HepG2 (cell line): ENCODE data around the gene VCPKMT. TPM values are rescaled to one million over a fixed set of nuclear protein-coding genes. Genes with fewer than 3 reads are reported as not detected.

Experiments
- ARID2 ChIP-seq: sonication (generic); formaldehyde crosslinking; IDR thresholded peaks from 2 replicates; pipeline ENCODE4 v1.8.1; 2022; ENCODE audit warnings: mild to moderate bottlenecking, missing genetic modification reagents, borderline replicate concordance
- ETV5 ChIP-seq: IDR thresholded peaks from 2 replicates; pipeline ENCODE4 v1.6.1; 2018; ENCODE audit warnings: missing biosample characterization, missing genetic modification reagents, inconsistent platforms, borderline replicate concordance
- FLYWCH1 ChIP-seq: sonication (generic); formaldehyde crosslinking; IDR thresholded peaks from 2 replicates; pipeline ENCODE4 v1.8.1; 2023; ENCODE audit warnings: mild to moderate bottlenecking, missing genetic modification reagents
- MBNL3 ChIP-seq: fragments of 250-450 bp; sonication (Bioruptor Pico); conservative IDR thresholded peaks from 2 replicates; pipeline ENCODE4 v1.8.0; 2022; ENCODE audit warnings: mild to moderate bottlenecking, inconsistent platforms
- MIXL1 ChIP-seq: IDR thresholded peaks from 2 replicates; pipeline ENCODE4 v1.6.1; 2016
- SCMH1 ChIP-seq: sonication (generic); formaldehyde crosslinking; IDR thresholded peaks from 2 replicates; pipeline ENCODE4 v1.9.0; 2021; ENCODE audit warnings: missing genetic modification reagents, mild to moderate bottlenecking, borderline replicate concordance
- SRY ChIP-seq: sonication (generic); formaldehyde crosslinking; IDR thresholded peaks from 2 replicates; pipeline ENCODE4 v1.8.0; 2022; ENCODE audit warnings: mild to moderate bottlenecking, missing genetic modification reagents
- TOE1 ChIP-seq: sonication (generic); formaldehyde crosslinking; IDR thresholded peaks from 2 replicates; pipeline ENCODE4 v1.4.0; 2020; ENCODE audit warnings: mild to moderate bottlenecking, missing genetic modification reagents
- ZKSCAN1 ChIP-seq: fragments of 150-350 bp; IDR thresholded peaks from 2 replicates; pipeline ENCODE4 v1.6.1; 2014; ENCODE audit warnings: low read length
- ZNF30 ChIP-seq: sonication (generic); formaldehyde crosslinking; IDR thresholded peaks from 2 replicates; pipeline ENCODE4 v1.5.0; 2020; ENCODE audit warnings: mild to moderate bottlenecking, missing genetic modification reagents
- ZNF383 ChIP-seq: sonication (generic); formaldehyde crosslinking; IDR thresholded peaks from 2 replicates; pipeline ENCODE4 v1.4.0; 2020; ENCODE audit warnings: missing genetic modification reagents, mild to moderate bottlenecking, borderline replicate concordance
- ZNF550 ChIP-seq: sonication (generic); formaldehyde crosslinking; IDR thresholded peaks from 2 replicates; pipeline ENCODE4 v1.4.0; 2020; ENCODE audit warnings: mild to moderate bottlenecking, missing genetic modification reagents, borderline replicate concordance
- ZNF605 ChIP-seq: sonication (generic); formaldehyde crosslinking; IDR thresholded peaks from 2 replicates; pipeline ENCODE4 v1.8.0; 2022; ENCODE audit warnings: mild to moderate bottlenecking, missing genetic modification reagents
- ZNF816 ChIP-seq: sonication (generic); formaldehyde crosslinking; IDR thresholded peaks from 2 replicates; pipeline ENCODE4 v1.8.0; 2022; ENCODE audit warnings: missing genetic modification reagents, mild to moderate bottlenecking, borderline replicate concordance
- polyA plus RNA-seq, 8 experiments: library from polyadenylated mRNA; depleted of rRNA in 3 of 8; stranded (reverse) in 7 of 8; unstranded in 1 of 8; fragments of >200 nt; fragmentation: Illumina TruSeq in 4 of 8; extraction: Trizol in 4 of 8; gene quantifications; 2 replicates each; pipeline versions ENCODE4 v1.2.1 to v1.2.3, GENCODE V29; 2011 to 2016; ENCODE audit warnings: low read depth in 4 of 8, missing spikeins in 1 of 8, mixed read lengths in 1 of 8; ENCODE audit not compliant: insufficient read depth in 1 of 8
- total RNA-seq, 5 experiments: library from RNA; depleted of rRNA; stranded (reverse); fragments of >200 nt; fragmentation: Illumina TruSeq; extraction: Trizol; gene quantifications; 2 replicates each; pipeline ENCODE4 v1.2.3, GENCODE V29; 2016; ENCODE audit warnings: low read depth in 1 of 5
- TF ChIP-seq, protein P1 (sequence below): IDR thresholded peaks from 2 replicates; pipeline ENCODE4 v1.6.1; 2016; ENCODE audit warnings: low read depth, borderline replicate concordance
- TF ChIP-seq, protein P2 (sequence below): sonication (generic); formaldehyde crosslinking; IDR thresholded peaks from 2 replicates; pipeline ENCODE4 v1.5.1; 2020; ENCODE audit warnings: missing genetic modification reagents, mild to moderate bottlenecking, borderline replicate concordance
- TF ChIP-seq, protein P3 (sequence below): sonication (generic); formaldehyde crosslinking; IDR thresholded peaks from 2 replicates; pipeline ENCODE4 v1.5.1; 2020; ENCODE audit warnings: mild to moderate bottlenecking, missing genetic modification reagents, borderline replicate concordance
- TF ChIP-seq, protein P4 (sequence below): sonication (generic); formaldehyde crosslinking; IDR thresholded peaks from 2 replicates; pipeline ENCODE4 v1.8.0; 2022; ENCODE audit warnings: mild to moderate bottlenecking, missing genetic modification reagents
- TF ChIP-seq, protein P5 (sequence below), 2 experiments: fragments of 450-650 bp in 1 of 2; sonication (generic) in 1 of 2; formaldehyde crosslinking; IDR thresholded peaks; 2 replicates each; pipeline versions ENCODE4 v1.5.0 to v1.8.0; 2020 to 2022; ENCODE audit warnings: mild to moderate bottlenecking in 1 of 2, missing genetic modification reagents in 1 of 2

VCPKMT gene
- total and polyA plus RNA-seq, 2 of the 13 experiments (the other 11 are each of a cell fraction or from before 2014, with no cell fraction given): 3.9 to 5.4 TPM

DNA sequence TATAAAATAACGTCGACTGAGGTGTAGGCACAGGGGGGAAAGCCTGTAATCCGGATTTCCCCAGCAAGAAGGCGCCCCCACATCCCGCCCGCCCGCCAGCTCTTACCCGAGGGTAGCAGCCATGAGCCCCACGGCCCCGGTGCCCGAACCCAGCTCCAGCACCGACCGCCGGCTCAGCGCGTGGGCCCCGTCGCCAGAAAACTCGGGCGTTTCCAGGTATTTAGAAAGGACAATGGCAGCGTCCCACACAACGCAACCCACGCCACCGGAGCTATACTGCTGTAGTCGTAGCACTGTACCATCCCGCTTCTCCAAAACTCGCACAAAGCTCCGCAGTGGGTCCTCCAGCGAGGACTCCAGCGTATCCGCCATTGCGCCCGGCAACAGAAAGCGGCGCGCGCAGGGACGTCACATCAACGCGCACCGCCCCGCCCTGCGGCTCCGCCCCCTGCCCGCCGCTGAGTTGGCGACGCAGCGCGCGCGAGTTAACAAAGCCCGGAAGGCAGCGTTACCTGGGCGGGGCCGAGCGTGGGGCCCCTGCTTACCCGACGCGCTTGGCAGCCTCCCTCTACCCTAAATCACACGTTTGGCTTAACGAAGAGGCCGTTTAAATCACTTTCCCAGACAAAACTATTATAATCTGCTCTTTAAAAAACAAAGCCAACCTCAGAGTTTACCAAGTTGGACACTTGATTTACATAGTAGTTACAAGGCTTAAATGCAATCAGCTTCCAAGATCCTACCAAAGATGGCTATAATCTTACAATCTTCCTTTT is at the start of gene VCPKMT (continued):
- TF ChIP-seq, protein P1, sequence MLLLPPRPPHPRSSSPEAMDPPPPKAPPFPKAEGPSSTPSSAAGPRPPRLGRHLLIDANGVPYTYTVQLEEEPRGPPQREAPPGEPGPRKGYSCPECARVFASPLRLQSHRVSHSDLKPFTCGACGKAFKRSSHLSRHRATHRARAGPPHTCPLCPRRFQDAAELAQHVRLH (CRISPR knock-in tag): peak; percentile 85; the same call in 1 of the 2 replicates
- TF ChIP-seq MIXL1 (CRISPR knock-in tag) (no peak), ZNF605 (CRISPR knock-in tag) (peak; percentile 73), SCMH1 (CRISPR knock-in tag) (no peak), MBNL3 (no peak), ZNF816 (CRISPR knock-in tag) (peak; percentile 67; the same call in 1 of the 2 replicates), TOE1 (CRISPR knock-in tag) (no peak), ZKSCAN1 (no peak), ARID2 (CRISPR knock-in tag) (0 out of 2 replicates have a peak, but pooled peaks have one; percentile 34), ETV5 (CRISPR knock-in tag) (peak; percentile 89), ZNF550 (CRISPR knock-in tag) (no peak), FLYWCH1 (CRISPR knock-in tag) (no peak), ZNF30 (CRISPR knock-in tag) (no peak), SRY (CRISPR knock-in tag) (0 out of 2 replicates have a peak, but pooled peaks have one; percentile 64), ZNF383 (CRISPR knock-in tag) (no peak)
- TF ChIP-seq, protein P2, sequence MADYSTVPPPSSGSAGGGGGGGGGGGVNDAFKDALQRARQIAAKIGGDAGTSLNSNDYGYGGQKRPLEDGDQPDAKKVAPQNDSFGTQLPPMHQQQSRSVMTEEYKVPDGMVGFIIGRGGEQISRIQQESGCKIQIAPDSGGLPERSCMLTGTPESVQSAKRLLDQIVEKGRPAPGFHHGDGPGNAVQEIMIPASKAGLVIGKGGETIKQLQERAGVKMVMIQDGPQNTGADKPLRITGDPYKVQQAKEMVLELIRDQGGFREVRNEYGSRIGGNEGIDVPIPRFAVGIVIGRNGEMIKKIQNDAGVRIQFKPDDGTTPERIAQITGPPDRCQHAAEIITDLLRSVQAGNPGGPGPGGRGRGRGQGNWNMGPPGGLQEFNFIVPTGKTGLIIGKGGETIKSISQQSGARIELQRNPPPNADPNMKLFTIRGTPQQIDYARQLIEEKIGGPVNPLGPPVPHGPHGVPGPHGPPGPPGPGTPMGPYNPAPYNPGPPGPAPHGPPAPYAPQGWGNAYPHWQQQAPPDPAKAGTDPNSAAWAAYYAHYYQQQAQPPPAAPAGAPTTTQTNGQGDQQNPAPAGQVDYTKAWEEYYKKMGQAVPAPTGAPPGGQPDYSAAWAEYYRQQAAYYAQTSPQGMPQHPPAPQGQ (CRISPR knock-in tag): no peak
- TF ChIP-seq, protein P3, sequence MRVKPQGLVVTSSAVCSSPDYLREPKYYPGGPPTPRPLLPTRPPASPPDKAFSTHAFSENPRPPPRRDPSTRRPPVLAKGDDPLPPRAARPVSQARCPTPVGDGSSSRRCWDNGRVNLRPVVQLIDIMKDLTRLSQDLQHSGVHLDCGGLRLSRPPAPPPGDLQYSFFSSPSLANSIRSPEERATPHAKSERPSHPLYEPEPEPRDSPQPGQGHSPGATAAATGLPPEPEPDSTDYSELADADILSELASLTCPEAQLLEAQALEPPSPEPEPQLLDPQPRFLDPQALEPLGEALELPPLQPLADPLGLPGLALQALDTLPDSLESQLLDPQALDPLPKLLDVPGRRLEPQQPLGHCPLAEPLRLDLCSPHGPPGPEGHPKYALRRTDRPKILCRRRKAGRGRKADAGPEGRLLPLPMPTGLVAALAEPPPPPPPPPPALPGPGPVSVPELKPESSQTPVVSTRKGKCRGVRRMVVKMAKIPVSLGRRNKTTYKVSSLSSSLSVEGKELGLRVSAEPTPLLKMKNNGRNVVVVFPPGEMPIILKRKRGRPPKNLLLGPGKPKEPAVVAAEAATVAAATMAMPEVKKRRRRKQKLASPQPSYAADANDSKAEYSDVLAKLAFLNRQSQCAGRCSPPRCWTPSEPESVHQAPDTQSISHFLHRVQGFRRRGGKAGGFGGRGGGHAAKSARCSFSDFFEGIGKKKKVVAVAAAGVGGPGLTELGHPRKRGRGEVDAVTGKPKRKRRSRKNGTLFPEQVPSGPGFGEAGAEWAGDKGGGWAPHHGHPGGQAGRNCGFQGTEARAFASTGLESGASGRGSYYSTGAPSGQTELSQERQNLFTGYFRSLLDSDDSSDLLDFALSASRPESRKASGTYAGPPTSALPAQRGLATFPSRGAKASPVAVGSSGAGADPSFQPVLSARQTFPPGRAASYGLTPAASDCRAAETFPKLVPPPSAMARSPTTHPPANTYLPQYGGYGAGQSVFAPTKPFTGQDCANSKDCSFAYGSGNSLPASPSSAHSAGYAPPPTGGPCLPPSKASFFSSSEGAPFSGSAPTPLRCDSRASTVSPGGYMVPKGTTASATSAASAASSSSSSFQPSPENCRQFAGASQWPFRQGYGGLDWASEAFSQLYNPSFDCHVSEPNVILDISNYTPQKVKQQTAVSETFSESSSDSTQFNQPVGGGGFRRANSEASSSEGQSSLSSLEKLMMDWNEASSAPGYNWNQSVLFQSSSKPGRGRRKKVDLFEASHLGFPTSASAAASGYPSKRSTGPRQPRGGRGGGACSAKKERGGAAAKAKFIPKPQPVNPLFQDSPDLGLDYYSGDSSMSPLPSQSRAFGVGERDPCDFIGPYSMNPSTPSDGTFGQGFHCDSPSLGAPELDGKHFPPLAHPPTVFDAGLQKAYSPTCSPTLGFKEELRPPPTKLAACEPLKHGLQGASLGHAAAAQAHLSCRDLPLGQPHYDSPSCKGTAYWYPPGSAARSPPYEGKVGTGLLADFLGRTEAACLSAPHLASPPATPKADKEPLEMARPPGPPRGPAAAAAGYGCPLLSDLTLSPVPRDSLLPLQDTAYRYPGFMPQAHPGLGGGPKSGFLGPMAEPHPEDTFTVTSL (CRISPR knock-in tag): peak; percentile 76
- TF ChIP-seq, protein P4, sequence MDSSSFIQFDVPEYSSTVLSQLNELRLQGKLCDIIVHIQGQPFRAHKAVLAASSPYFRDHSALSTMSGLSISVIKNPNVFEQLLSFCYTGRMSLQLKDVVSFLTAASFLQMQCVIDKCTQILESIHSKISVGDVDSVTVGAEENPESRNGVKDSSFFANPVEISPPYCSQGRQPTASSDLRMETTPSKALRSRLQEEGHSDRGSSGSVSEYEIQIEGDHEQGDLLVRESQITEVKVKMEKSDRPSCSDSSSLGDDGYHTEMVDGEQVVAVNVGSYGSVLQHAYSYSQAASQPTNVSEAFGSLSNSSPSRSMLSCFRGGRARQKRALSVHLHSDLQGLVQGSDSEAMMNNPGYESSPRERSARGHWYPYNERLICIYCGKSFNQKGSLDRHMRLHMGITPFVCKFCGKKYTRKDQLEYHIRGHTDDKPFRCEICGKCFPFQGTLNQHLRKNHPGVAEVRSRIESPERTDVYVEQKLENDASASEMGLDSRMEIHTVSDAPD (CRISPR knock-in tag): no peak
- TF ChIP-seq, protein P5, sequence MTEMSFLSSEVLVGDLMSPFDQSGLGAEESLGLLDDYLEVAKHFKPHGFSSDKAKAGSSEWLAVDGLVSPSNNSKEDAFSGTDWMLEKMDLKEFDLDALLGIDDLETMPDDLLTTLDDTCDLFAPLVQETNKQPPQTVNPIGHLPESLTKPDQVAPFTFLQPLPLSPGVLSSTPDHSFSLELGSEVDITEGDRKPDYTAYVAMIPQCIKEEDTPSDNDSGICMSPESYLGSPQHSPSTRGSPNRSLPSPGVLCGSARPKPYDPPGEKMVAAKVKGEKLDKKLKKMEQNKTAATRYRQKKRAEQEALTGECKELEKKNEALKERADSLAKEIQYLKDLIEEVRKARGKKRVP (CRISPR knock-in tag; IDR thresholded peaks at IDR 0.05): peak in 1 of 2 experiments; percentile 41; a peak in 2 of 4 replicates
